GM12878 (cell line): Measurements from ENCODE around the gene TRAPPC6A. TPM values are rescaled to one million over a fixed set of nuclear protein-coding genes. Genes with fewer than 3 reads are reported as not detected.

ENCODE experiments used
- ATAC-seq: fragments of 200-7000 bp; cut with Tn5 transposase; 3 replicates; pipeline ENCODE4 v1.9.1; 2020; ENCODE audit warnings: mild to moderate bottlenecking, moderate library complexity
- BruUV-seq: library from RNA; stranded (reverse); fragments of 400-500 nt; replicated peaks from 2 replicates; lab custom pipeline; 2021; lab: Mats Ljungman, UMichigan
- CTCF ChIA-PET: fragments of 300-600 bp; sonication (Branson Sonifier 250); formaldehyde crosslinking; extraction: SDS; loops from one replicate; lab custom pipeline; 2021; ENCODE audit warnings: inconsistent platforms; lab: Yijun Ruan, JAX
- POLR2A ChIA-PET: fragments of 350-600 bp; formaldehyde crosslinking; extraction: SDS; loops from one replicate; lab custom pipeline; 2021; ENCODE audit warnings: inconsistent platforms; lab: Charles Lee
- RAD21 ChIA-PET: fragments of 300-600 bp; sonication (Branson Sonifier 250); formaldehyde crosslinking; loops from one replicate; lab custom pipeline; 2023; ENCODE audit warnings: antibody characterized with exemption; ENCODE audit not compliant: unreplicated experiment; lab: Charles Lee
- SMC1A ChIA-PET: fragments of 300-600 bp; sonication (Branson Sonifier 250); formaldehyde crosslinking; loops from one replicate; lab custom pipeline; 2023; ENCODE audit not compliant: unreplicated experiment, uncharacterized antibody; lab: Charles Lee
- DNase-seq: peaks from one replicate; pipeline ENCODE4 v3.0.0-alpha.2; 2011; ENCODE audit warnings: low read depth, low spot score
- FAIRE-seq: peaks from 3 replicates; lab custom pipeline; 2011; peaks lifted over from hg19 to GRCh38; lab: Jason Lieb, UNC
- H2AFZ ChIP-seq: 2 replicates; pipeline ENCODE4 v1.6.0; 2011; ENCODE audit warnings: low read depth, low read length, control low read depth; ENCODE audit not compliant: control insufficient read depth
- H3K27ac ChIP-seq: 2 replicates; pipeline ENCODE4 v1.5.1; 2011; ENCODE audit warnings: control low read depth; ENCODE audit not compliant: control insufficient read depth, insufficient read depth
- H3K27me3 ChIP-seq, 2 experiments: replicated peaks in 1 of 2; 2 replicates each; pipeline versions ENCODE4 v1.6.0 to v1.6.1; 2011; ENCODE audit warnings: low read length in 1 of 2; ENCODE audit not compliant: control insufficient read depth in 2 of 2, insufficient read depth in 2 of 2
- H3K36me3 ChIP-seq, 2 experiments: 2 replicates each; pipeline ENCODE4 v1.5.1; 2011; ENCODE audit warnings: low read length in 1 of 2; ENCODE audit not compliant: control insufficient read depth in 2 of 2, insufficient read depth in 2 of 2
- H3K4me1 ChIP-seq: 2 replicates; pipeline ENCODE4 v1.6.1; 2011; ENCODE audit warnings: mild to moderate bottlenecking, low read length, moderate library complexity, mixed read lengths; ENCODE audit not compliant: control insufficient read depth, insufficient read depth
- H3K4me2 ChIP-seq: 2 replicates; pipeline ENCODE4 v1.6.0; 2011; ENCODE audit warnings: control low read depth; ENCODE audit not compliant: control insufficient read depth, insufficient read depth
- H3K4me3 ChIP-seq: fragments of 200-600 bp; sonication (generic); 2 replicates; pipeline ENCODE4 v1.5.1; 2016
- H3K79me2 ChIP-seq: 2 replicates; pipeline ENCODE4 v1.6.0; 2011; ENCODE audit warnings: low read length; ENCODE audit not compliant: control insufficient read depth, insufficient read depth
- H3K9ac ChIP-seq: 2 replicates; pipeline ENCODE4 v1.8.0; 2011; ENCODE audit warnings: low read length, control low read depth, mixed read lengths; ENCODE audit not compliant: control insufficient read depth, insufficient read depth
- H3K9me3 ChIP-seq: replicated peaks from 3 replicates; pipeline ENCODE4 v1.5.1; 2011; ENCODE audit warnings: mild to moderate bottlenecking, low read length; ENCODE audit not compliant: control insufficient read depth, insufficient read depth
- H4K20me1 ChIP-seq: 2 replicates; pipeline ENCODE4 v1.6.0; 2011; ENCODE audit not compliant: control insufficient read depth, insufficient read depth
- ATF7 ChIP-seq: fragments of 450-650 bp; IDR thresholded peaks from 2 replicates; pipeline ENCODE4 v1.6.1; 2016; ENCODE audit warnings: low read depth, mild to moderate bottlenecking
- CHD1 ChIP-seq: IDR thresholded peaks from 2 replicates; pipeline ENCODE4 v1.6.1; 2012; ENCODE audit warnings: low read depth, low read length, improper control_type of control experiment
- CREB1 ChIP-seq: IDR thresholded peaks from 2 replicates; pipeline ENCODE4 v1.6.1; 2012; ENCODE audit warnings: low read depth, mild to moderate bottlenecking, inconsistent platforms
- NKRF ChIP-seq: fragments of 450-650 bp; conservative IDR thresholded peaks from 2 replicates; pipeline ENCODE4 v1.6.1; 2017; ENCODE audit warnings: mild to moderate bottlenecking, moderate library complexity
- RFX5 ChIP-seq: IDR thresholded peaks from 2 replicates; pipeline ENCODE4 v1.6.1; 2011; ENCODE audit warnings: low read depth, low read length, improper control_type of control experiment
- RUNX3 ChIP-seq: IDR thresholded peaks from 2 replicates; pipeline ENCODE4 v1.6.1; 2012; ENCODE audit warnings: low read length, inconsistent platforms
- SMAD5 ChIP-seq: IDR thresholded peaks from 2 replicates; pipeline ENCODE4 v1.6.1; 2016; ENCODE audit warnings: antibody characterized with exemption, low read depth
- USF2 ChIP-seq: IDR thresholded peaks from 2 replicates; pipeline ENCODE4 v1.6.1; 2011; ENCODE audit warnings: low read depth, low read length, improper control_type of control experiment, borderline replicate concordance
- ZNF274 ChIP-seq: IDR thresholded peaks from one replicate; pipeline ENCODE4 v1.8.0; 2011; ENCODE audit not compliant: insufficient read length, insufficient read depth
- ZNF592 ChIP-seq: fragments of 450-650 bp; IDR thresholded peaks from 2 replicates; pipeline ENCODE4 v1.6.1; 2017; ENCODE audit warnings: mild to moderate bottlenecking, moderate library complexity
- WGBS: methylation state at CpG from one replicate; pipeline ENCODE4 v1.1.6; 2016; ENCODE audit warnings: low lambda C conversion rate; ENCODE audit not compliant: insufficient replicate concordance, insufficient coverage; ENCODE audit errors: missing lambda C conversion rate; 5-methylcytosine and 5-hydroxymethylcytosine counted together
- in situ Hi-C: fragments of 300-500 bp; cut with MboI; formaldehyde crosslinking; loops from 9 replicates; pipeline ENCODE4 v1.14.3; 2018; ENCODE audit warnings: mixed read lengths
- intact Hi-C: fragments of 100-400 bp; cut with micrococcal nuclease; formaldehyde crosslinking; loops from one replicate; pipeline ENCODE4 v1.14.2; 2022; ENCODE audit not compliant: unreplicated experiment
- polyA plus RNA-seq, 11 experiments: library from polyadenylated mRNA; depleted of rRNA in 4 of 11; unstranded in 6 of 11; stranded (reverse) in 5 of 11; fragments of >200 nt; fragmentation: Nextera tagmentation in 4 of 11; fragmentation: Illumina TruSeq in 1 of 11; extraction: Ambion mirVana in 4 of 11; extraction: Trizol in 1 of 11; gene quantifications; 1 replicate in 1 of 11; 2 replicates in 10 of 11; pipeline versions ENCODE4 v1.2.1 to v1.2.3, GENCODE V29; 2011 to 2016; ENCODE audit warnings: inconsistent platforms in 2 of 11, missing spikeins in 2 of 11, low read depth in 1 of 11
- total RNA-seq, 4 experiments: library from RNA; depleted of rRNA in 3 of 4; stranded (reverse); fragments of >200 nt in 3 of 4; fragmentation: Illumina TruSeq in 1 of 4; extraction: Trizol in 1 of 4; gene quantifications; 2 replicates each; pipeline versions ENCODE4 v1.2.1 to v1.2.3, GENCODE V29; 2013 to 2021

The TRAPPC6A gene
- total and polyA plus RNA-seq, 10 of the 15 experiments (the other 5 are each of a cell fraction or from before 2014, with no cell fraction given), result 1.8 to 83.9 (median 35.8) TPM

GRCh38 chr19:45217957-45218334 lies 39.9 kb upstream of the TRAPPC6A start:
- POLR2A ChIA-PET, result no interaction called here
- Histone ChIP-seq H3K27me3 (peaks cover 2 to 3% of the 10 kb centered on the region in 2 experiments), H2AFZ (no peak overlapping the region)
- no TSS peak for BruUV-seq
- intact Hi-C loops, result no loop called here
- TF ChIP-seq CHD1, result no peak
- no peak for TF ChIP-seq RFX5
- no peak for TF ChIP-seq ZNF274
- TF ChIP-seq NKRF, result no peak
- no peak for TF ChIP-seq ATF7
- TF ChIP-seq CREB1, result no peak
- TF ChIP-seq SMAD5, result no peak
- no peak for TF ChIP-seq USF2
- no peak for TF ChIP-seq RUNX3
- no peak for TF ChIP-seq ZNF592
- TF ChIP-seq, all 136 proteins: peak for 0
- Histone ChIP-seq H3K79me2 (no peaks in the 10 kb centered on the region), H3K9ac (no peak overlapping the region), H3K4me3 (no peak overlapping the region), H3K4me2 (no peak overlapping the region), H3K27ac (no peak overlapping the region), H4K20me1 (no peaks in the 10 kb centered on the region), H3K4me1 (no peaks in the 10 kb centered on the region), H3K9me3 (no peaks in the 10 kb centered on the region), H3K36me3 (no peaks in the 10 kb centered on the region)
- SMC1A ChIA-PET, result no interaction called here
- FAIRE-seq (no peak), DNase-seq (no peak), ATAC-seq (no peak)
- 82% methylated on average over 10 of the region's 14 CpGs for WGBS
- in situ Hi-C loops, result no loop called here
- CTCF ChIA-PET, result no interaction called here
- RAD21 ChIA-PET, result no interaction called here
